GM12875 (cell line): Measurements from ENCODE around the gene CACNA1C.

ENCODE experiments used
- H3K4me3 ChIP-seq: one replicate; pipeline ENCODE4 v1.5.1; 2011; ENCODE audit warnings: low read depth, low read length, control low read depth
- TF ChIP-seq, protein P1 (sequence below): IDR thresholded peaks from 2 replicates; pipeline ENCODE4 v1.5.1; 2011; ENCODE audit warnings: low read depth, mild to moderate bottlenecking, control low read depth, inconsistent platforms, low read length, moderate library complexity, borderline replicate concordance; ENCODE audit not compliant: insufficient read depth

CACNA1C gene

DNA sequence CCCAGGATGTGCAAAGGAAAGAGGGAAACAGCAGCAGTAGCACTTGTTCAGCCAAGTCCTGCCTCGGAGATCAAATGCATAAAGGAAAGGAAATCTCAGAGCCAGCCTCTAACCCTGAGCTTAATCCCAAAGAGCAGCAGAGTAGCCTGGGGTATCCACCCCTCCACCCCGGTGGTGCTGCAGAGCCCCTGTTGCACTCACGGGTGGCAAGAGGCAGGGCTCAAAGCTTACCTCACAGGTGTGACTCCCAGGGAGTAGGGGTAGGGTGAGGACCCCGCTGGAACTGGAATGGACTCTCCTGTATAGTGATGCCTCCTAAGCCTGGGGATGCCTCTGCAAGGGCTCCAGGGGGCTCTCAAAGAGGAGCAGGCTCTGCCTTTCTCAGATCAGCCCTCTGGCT is 211.1 kb downstream of the CACNA1C start:
- TF ChIP-seq, protein P1, sequence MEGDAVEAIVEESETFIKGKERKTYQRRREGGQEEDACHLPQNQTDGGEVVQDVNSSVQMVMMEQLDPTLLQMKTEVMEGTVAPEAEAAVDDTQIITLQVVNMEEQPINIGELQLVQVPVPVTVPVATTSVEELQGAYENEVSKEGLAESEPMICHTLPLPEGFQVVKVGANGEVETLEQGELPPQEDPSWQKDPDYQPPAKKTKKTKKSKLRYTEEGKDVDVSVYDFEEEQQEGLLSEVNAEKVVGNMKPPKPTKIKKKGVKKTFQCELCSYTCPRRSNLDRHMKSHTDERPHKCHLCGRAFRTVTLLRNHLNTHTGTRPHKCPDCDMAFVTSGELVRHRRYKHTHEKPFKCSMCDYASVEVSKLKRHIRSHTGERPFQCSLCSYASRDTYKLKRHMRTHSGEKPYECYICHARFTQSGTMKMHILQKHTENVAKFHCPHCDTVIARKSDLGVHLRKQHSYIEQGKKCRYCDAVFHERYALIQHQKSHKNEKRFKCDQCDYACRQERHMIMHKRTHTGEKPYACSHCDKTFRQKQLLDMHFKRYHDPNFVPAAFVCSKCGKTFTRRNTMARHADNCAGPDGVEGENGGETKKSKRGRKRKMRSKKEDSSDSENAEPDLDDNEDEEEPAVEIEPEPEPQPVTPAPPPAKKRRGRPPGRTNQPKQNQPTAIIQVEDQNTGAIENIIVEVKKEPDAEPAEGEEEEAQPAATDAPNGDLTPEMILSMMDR = no peak
- no peak overlapping the region for H3K4me3 ChIP-seq

DNA sequence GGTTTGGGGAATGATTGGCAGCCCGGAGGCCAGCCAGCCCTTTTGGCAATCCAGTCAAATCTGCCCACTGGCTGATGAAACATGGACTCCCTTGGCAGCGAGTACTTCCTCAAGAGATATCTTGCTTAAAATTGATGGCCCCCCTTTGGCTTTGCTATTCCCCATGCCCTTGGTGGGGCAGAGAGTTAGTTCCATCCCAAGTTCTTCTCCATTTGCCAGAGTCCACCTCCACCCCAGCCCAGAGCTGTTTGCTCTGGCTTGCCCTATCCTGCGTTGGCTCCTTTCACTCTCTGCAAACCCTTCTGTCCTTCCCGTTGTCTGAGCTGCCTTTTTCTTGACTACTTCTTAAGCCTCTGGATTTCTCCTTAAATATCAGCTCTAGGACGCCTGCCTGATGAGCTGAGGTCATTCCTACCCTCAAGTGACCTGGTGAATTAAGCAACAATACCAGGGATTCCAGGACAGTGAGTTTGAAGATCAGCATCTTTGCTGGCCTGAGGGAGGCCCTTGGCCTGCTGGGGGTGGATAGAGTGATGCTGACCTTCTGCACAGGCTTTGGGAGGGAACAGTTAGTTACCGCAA is 212.0 kb downstream of the CACNA1C start:
- TF ChIP-seq, protein P1 = no peak
- H3K4me3 ChIP-seq = no peak overlapping the region

DNA sequence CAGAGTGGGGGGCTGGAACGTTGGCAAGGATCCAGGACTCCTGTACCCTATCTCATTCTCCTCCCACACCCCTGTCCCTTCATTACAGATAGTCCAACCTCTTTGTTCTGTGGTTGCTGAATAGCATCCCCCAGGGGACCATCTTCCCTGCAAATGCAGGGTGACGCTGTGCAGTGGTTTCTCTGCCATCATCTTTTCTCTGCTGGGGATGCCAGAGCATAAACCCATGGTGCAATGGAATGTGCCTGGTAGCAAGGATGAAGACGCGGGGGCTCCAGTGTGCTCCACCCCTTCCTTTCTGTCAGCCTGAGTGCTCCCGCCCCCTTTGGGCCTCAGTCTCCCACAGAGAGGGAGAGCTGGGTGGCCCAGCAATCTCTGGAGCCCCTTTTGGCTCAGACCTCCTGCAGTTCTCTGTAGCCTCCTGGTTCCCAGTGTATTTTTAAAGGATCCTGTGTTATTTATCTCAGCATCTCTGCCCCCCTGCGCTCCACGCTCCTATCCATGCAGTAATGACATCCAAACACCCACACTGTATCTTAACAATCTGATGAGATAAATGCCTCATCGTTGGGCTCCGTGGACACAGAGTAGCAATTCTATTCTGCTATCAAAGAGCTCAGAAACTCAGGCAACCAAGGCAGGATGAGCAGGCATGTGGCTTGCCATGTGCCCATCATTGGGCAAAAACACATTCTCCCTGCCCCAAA is 212.8 kb downstream of the CACNA1C start:
- TF ChIP-seq, protein P1 = no peak
- H3K4me3 ChIP-seq = no peak overlapping the region

DNA sequence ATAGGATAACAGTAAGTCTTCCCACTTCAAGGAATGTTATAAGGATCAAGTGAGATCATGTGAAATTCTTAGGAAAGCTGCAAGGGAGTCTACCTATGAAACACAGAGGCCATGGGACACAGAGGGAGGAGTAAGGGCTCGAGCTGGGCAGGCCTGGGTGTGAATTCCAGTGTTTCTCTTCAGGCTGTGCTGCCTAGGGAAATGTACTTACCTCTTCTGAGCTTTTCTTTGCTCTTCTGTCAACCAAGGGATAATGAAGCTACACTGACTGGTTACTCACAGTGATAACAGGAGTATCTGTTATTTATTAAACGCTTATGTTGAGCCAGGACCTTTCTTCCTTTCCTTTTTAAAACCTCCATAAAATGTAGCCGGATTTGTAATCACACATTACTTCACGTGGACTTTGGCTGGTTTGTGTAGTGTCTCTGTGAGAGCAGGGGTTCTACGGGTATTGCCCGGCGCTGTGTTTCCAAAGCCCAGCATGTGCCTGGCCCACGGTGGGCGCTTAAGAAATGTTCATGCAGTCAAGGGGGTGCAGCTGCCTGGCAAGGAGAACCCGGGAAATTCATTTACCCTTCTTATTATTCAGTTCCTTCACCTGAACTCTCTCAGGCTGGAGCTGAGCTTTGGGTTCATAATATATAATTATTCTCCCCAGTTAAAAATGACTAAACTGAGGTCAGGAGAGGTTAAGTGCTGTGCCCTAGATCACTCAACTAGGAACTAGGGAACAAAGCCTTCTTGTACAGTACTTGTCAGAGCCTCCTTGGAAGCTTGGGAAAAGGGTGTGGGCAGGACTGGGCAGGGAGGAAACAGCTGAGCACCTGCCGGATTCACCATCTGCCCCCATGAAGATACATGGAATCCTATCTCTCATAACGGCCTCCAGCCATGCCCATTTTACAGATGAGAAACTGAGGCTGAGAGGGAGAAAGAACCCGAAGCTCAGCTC is 214.2 kb downstream of the CACNA1C start:
- no peak overlapping the region for H3K4me3 ChIP-seq
- TF ChIP-seq, protein P1 = no peak

DNA sequence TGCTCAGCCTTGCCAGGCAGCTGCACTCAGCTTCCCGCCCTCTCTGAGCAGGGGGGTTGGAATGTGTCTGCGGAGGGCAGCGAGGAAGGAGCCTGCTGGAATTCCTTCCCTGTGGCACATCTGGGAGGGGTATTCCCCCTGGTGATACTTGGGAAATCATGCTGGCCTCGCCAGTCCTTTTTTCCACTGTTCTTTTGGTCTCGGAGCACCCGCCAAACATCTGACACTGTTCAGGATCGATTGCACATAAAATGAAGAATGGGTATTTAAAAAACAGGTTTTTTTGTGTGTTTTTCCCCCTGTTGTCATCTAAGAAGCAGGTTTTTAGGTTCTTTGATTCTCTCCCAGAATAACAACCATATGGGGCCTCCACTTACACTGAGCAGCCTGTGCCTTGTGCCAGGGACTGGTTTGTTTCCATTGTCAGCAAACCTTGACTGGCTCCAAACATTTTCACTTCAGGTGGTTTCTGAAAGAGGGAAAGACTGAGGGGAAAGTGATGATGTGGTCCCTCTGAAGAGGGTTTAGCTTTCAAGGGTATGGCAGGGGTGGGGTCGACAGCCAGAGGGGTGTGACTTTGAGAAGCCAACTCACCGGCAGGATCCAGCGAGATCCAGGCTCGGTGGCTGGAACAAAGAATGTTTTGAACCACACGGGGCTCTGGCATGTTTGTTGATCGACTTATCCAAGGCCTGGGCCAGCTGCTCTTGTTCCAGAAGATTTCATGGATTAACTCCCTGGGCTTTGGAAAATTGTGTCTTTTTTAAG is 215.1 kb downstream of the CACNA1C start:
- TF ChIP-seq, protein P1 = no peak
- no peak overlapping the region for H3K4me3 ChIP-seq

DNA sequence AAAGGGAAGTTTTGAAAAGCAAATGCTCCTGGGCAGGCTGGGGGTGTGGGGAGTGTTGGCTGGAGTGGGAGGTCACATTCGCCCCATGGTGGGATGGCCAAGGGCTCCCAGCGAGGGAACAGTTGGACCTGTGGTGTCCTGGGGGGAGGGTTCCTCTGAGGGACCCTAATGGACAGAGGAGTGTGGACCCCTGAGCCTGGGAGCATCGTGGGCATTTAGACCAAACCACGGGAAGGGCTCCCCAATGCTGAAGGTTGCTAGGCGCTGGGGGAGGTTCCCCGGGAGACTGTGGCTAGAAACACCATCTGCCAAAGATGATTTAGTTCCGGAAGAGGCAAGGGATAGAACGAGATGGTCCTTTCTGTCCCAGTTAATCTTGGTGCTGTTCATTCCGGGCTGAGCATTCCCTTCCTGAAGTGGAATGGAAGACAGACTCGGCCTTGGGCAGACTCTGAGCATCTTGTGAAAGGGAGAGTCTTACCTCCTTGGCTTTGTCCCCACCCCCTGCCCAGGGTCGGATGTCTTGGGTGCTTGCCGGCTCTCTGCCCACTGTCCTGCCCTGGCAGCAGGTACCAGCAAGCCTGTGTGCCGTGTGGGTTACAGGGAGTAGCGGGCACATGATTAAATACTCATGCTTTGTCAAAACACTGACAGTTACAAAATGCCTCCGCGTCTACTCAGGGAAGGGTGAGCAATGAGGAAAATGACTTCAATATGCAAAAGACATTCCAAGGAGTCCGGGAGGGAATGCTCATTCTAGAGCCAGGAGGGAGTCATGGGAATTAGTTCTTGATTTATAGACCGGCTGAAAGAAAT is 215.9 kb downstream of the CACNA1C start:
- TF ChIP-seq, protein P1 = no peak
- no peak overlapping the region for H3K4me3 ChIP-seq
